ENCODE results near the gene LRRC8B. TPM values are rescaled to one million over a fixed set of nuclear protein-coding genes. Genes with fewer than 3 reads are reported as not detected.

The LRRC8B gene
- polyA plus RNA-seq, 1 donor (not counting 4 experiments of a cell fraction or from before 2014, with no cell fraction given), result 1.5 TPM

DNA sequence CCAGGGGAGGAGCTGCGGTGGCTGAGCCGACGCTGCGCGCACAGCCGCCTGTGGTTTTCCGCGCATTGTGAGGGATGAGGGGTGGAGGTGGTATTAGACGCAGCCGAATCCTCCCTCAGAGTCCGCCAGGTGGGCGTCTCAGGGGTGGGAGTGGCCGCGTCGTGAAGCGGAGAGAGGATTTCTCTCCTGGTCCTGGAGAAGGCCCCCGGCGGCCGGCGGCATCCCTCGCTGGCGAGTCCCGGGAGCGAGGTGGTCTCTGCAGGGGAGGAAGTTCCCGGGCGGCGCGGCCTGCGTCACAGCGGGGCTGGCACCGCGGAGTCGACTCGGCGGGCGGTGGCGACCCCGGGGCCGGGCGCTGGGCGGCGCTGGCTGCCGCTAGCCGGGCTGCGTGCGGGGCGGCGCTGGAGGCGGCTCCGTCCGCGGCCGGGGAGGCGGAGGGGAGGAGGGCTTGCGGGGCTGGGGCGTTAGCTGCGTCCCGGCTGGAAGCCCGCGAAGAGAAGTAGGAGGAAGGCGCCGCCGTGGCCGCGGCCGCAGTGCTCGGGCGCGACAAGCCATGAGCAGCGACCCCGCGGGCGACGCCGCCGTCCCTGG is 108.1 kb downstream of the LRRC8B start, which contains the start of gene LRRC8C:
Gene LRRC8C, plus strand, starts transcription at position 464 of the 591 bp plus-strand sequence. CDS start 53,354 bp downstream, outside the sequence.
- Histone ChIP-seq H3K4me3 (ENCODE audit: control insufficient read depth in 2 of 3, extremely low read depth in 1 of 3, insufficient read depth in 2 of 3, low read depth in 1 of 3, low read length in 3 of 3) (peak within 1 kb of the TSS; percentile 94 to 97 (median 97)), H3K27me3 (ENCODE audit: control insufficient read depth, extremely low read depth, insufficient read depth, low read length) (no peaks in the 10 kb centered on the region), H3K9me3 (ENCODE audit: control insufficient read depth, low read depth, low read length) (no peaks in the 10 kb centered on the region), H3K27ac (ENCODE audit: control insufficient read depth, insufficient read depth, low read length) (peak within 1 kb of the TSS; percentile 84), H4K20me1 (ENCODE audit: control insufficient read depth, extremely low read depth, insufficient read depth, low read length) (no peaks in the 10 kb centered on the region), H3K4me1 (ENCODE audit: control insufficient read depth, extremely low read depth, insufficient read depth, low read length) (peaks cover 36% of the 10 kb centered on the region), H3K9me1 (ENCODE audit: control insufficient read depth, extremely low read depth, insufficient read depth, low read length) (no peaks in the 10 kb centered on the region), H3K79me2 (ENCODE audit: control insufficient read depth, insufficient read depth, low read length) (peaks cover 34% of the 10 kb centered on the region), H3K9ac (ENCODE audit: control insufficient read depth, extremely low read depth, insufficient read depth, low read length) (peak within 1 kb of the TSS; percentile 86), H3K36me3 (ENCODE audit: control insufficient read depth in 2 of 2, extremely low read depth in 1 of 2, insufficient read depth in 2 of 2, low read length in 2 of 2) (no peaks in the 10 kb centered on the region), H2AFZ (ENCODE audit: control insufficient read depth, low read length) (peak within 1 kb of the TSS; percentile 90), H3K4me2 (ENCODE audit: control insufficient read depth, extremely low read depth, insufficient read depth, low read depth, low read length) (peak within 1 kb of the TSS; percentile 87)
- TF ChIP-seq, protein P1, sequence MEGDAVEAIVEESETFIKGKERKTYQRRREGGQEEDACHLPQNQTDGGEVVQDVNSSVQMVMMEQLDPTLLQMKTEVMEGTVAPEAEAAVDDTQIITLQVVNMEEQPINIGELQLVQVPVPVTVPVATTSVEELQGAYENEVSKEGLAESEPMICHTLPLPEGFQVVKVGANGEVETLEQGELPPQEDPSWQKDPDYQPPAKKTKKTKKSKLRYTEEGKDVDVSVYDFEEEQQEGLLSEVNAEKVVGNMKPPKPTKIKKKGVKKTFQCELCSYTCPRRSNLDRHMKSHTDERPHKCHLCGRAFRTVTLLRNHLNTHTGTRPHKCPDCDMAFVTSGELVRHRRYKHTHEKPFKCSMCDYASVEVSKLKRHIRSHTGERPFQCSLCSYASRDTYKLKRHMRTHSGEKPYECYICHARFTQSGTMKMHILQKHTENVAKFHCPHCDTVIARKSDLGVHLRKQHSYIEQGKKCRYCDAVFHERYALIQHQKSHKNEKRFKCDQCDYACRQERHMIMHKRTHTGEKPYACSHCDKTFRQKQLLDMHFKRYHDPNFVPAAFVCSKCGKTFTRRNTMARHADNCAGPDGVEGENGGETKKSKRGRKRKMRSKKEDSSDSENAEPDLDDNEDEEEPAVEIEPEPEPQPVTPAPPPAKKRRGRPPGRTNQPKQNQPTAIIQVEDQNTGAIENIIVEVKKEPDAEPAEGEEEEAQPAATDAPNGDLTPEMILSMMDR (optimal IDR thresholded peaks at IDR 0.05 in 1 of 3, IDR thresholded peaks at IDR 0.05 in 1 of 3, conservative IDR thresholded peaks at IDR 0.05 in 1 of 3; ENCODE audit: extremely low read depth in 1 of 3, insufficient read depth in 2 of 3, low read length in 3 of 3), result peak in 2 of 3 experiments; percentile 4 to 75
- no peak for TF ChIP-seq EZH2 (IDR thresholded peaks at IDR 0.05; ENCODE audit: low read length)
- DNase-seq (ENCODE audit: low read depth, low spot score) (no peak), FAIRE-seq (no peak)
- dilution Hi-C loops (cut with MboI; ENCODE audit: extremely low pct_ligation_motif_present, low sequenced_read_pairs), result no loop called here

DNA sequence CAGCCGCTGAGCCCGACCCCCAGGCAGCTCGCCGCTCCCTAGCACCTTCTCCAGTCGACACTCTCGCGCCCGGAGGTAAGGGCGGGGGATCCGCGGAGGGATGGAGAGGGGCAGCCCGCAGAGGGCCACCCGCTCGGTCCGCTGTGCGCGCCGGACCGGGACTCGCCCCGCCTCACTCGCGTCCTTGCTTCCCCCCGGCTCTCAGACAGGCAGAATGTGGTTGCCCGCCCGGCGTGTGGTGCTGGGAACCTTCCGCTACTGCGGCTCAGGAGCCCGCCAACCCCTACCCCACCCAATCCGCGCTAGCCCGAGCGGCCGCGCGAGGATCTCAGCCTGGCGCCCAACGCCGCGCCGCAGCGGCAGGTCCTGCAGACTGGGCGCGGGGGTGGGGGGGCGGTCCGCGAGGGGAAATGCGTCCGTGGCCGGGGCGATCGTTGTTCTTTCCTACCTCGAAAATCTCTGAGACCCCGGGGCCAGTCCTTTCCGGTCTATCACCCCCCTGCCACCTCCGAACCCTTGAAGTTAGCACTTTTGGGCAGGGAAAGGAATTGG is 108.7 kb downstream of the LRRC8B start:
- Histone ChIP-seq H3K4me2 (ENCODE audit: control insufficient read depth, extremely low read depth, insufficient read depth, low read depth, low read length) (peak overlapping the region; percentile 87), H3K36me3 (ENCODE audit: control insufficient read depth in 2 of 2, extremely low read depth in 1 of 2, insufficient read depth in 2 of 2, low read length in 2 of 2) (no peaks in the 10 kb centered on the region), H3K4me1 (ENCODE audit: control insufficient read depth, extremely low read depth, insufficient read depth, low read length) (peaks cover 36% of the 10 kb centered on the region), H3K4me3 (ENCODE audit: control insufficient read depth in 2 of 3, extremely low read depth in 1 of 3, insufficient read depth in 2 of 3, low read depth in 1 of 3, low read length in 3 of 3) (peak overlapping the region; percentile 94 to 97 (median 97)), H3K27ac (ENCODE audit: control insufficient read depth, insufficient read depth, low read length) (peak overlapping the region; percentile 84), H3K9me1 (ENCODE audit: control insufficient read depth, extremely low read depth, insufficient read depth, low read length) (no peaks in the 10 kb centered on the region), H3K79me2 (ENCODE audit: control insufficient read depth, insufficient read depth, low read length) (peaks cover 40% of the 10 kb centered on the region), H3K27me3 (ENCODE audit: control insufficient read depth, extremely low read depth, insufficient read depth, low read length) (no peaks in the 10 kb centered on the region), H2AFZ (ENCODE audit: control insufficient read depth, low read length) (peak overlapping the region; percentile 90), H3K9ac (ENCODE audit: control insufficient read depth, extremely low read depth, insufficient read depth, low read length) (peak overlapping the region; percentile 86), H3K9me3 (ENCODE audit: control insufficient read depth, low read depth, low read length) (no peaks in the 10 kb centered on the region), H4K20me1 (ENCODE audit: control insufficient read depth, extremely low read depth, insufficient read depth, low read length) (no peaks in the 10 kb centered on the region)
- no peak for FAIRE-seq
- DNase-seq (ENCODE audit: low read depth, low spot score), result no peak
- dilution Hi-C loops (cut with MboI; ENCODE audit: extremely low pct_ligation_motif_present, low sequenced_read_pairs), result no loop called here
- no peak for TF ChIP-seq EZH2 (IDR thresholded peaks at IDR 0.05; ENCODE audit: low read length)
- TF ChIP-seq, protein P1 (optimal IDR thresholded peaks at IDR 0.05 in 1 of 3, IDR thresholded peaks at IDR 0.05 in 1 of 3, conservative IDR thresholded peaks at IDR 0.05 in 1 of 3; ENCODE audit: extremely low read depth in 1 of 3, insufficient read depth in 2 of 3, low read length in 3 of 3), result no peak
